ENCODE results near the gene RIPOR1.

RIPOR1 gene

GRCh38 chr16:67551091-67551490, 22.5 kb downstream of the RIPOR1 start:
- Histone ChIP-seq H3K79me2 (peaks cover 4% of the 10 kb centered on the region), H3K4me3 (ENCODE audit: low read depth, low read length) (no peak overlapping the region), H3K36me3 (ENCODE audit: control insufficient read depth, insufficient read depth, low read length) (no peaks in the 10 kb centered on the region), H3K27me3 (ENCODE audit: control insufficient read depth, insufficient read depth, low read length) (no peaks in the 10 kb centered on the region), H3K9me3 (ENCODE audit: control insufficient read depth, low read length) (no peaks in the 10 kb centered on the region), H2AFZ (no peak overlapping the region), H3K4me2 (ENCODE audit: low read length) (no peak overlapping the region), H3K9ac (no peak overlapping the region), H3K27ac (no peak overlapping the region), H3K4me1 (no peaks in the 10 kb centered on the region)
- TF ChIP-seq CTCF (IDR thresholded peaks at IDR 0.05): no peak

GRCh38 chr16:67551972-67552371, 23.3 kb downstream of the RIPOR1 start:
- H2AFZ ChIP-seq: no peak overlapping the region
- peaks cover 4% of the 10 kb centered on the region for H3K79me2 ChIP-seq
- H3K9ac ChIP-seq: no peak overlapping the region
- no peak overlapping the region for H3K4me3 ChIP-seq (ENCODE audit: low read depth, low read length)
- H3K9me3 ChIP-seq (ENCODE audit: control insufficient read depth, low read length): no peaks in the 10 kb centered on the region
- H3K27ac ChIP-seq: peak overlapping the region; percentile 1
- no peaks in the 10 kb centered on the region for H3K4me1 ChIP-seq
- no peaks in the 10 kb centered on the region for H3K36me3 ChIP-seq (ENCODE audit: control insufficient read depth, insufficient read depth, low read length)
- no peak for TF ChIP-seq CTCF (IDR thresholded peaks at IDR 0.05)
- H3K27me3 ChIP-seq (ENCODE audit: control insufficient read depth, insufficient read depth, low read length): no peaks in the 10 kb centered on the region
- no peak overlapping the region for H3K4me2 ChIP-seq (ENCODE audit: low read length)

- H3K27ac ChIP-seq: peak overlapping the region; percentile 1
- H3K79me2 ChIP-seq: peaks cover 4% of the 10 kb centered on the region
- no peak overlapping the region for H3K4me3 ChIP-seq (ENCODE audit: low read depth, low read length)
- H2AFZ ChIP-seq: no peak overlapping the region
- no peak overlapping the region for H3K4me2 ChIP-seq (ENCODE audit: low read length)
- H3K36me3 ChIP-seq (ENCODE audit: control insufficient read depth, insufficient read depth, low read length): no peaks in the 10 kb centered on the region
- H3K9me3 ChIP-seq (ENCODE audit: control insufficient read depth, low read length): no peaks in the 10 kb centered on the region
- no peak for TF ChIP-seq CTCF (IDR thresholded peaks at IDR 0.05)
- no peaks in the 10 kb centered on the region for H3K4me1 ChIP-seq
- H3K9ac ChIP-seq: no peak overlapping the region
- H3K27me3 ChIP-seq (ENCODE audit: control insufficient read depth, insufficient read depth, low read length): no peaks in the 10 kb centered on the region
Observed at GRCh38 chr16:67552476-67552875, 23.8 kb downstream of the RIPOR1 start.

DNA sequence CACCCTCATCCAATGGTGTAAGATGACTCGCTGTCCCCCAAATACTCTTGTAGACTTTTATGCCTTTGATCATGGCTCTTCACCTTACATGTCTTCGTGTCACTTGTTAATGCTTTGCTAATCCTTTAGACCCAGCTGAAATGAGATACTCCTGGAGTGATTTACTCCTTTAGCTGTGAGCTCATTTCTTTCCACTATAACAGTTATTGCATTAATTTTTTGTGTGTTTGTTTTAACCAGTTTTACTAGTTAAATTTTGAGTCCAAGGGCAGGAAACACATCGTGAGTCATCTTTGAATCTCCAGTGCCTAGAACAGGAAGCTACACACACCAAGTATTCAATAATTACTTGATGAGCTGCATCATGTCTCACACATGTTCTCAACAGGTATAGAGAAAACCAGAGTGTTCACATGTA, 27.2 kb downstream of the RIPOR1 start:
- Histone ChIP-seq H3K9me3 (ENCODE audit: control insufficient read depth, low read length) (no peaks in the 10 kb centered on the region), H3K79me2 (peaks cover 7% of the 10 kb centered on the region), H3K4me3 (ENCODE audit: low read depth, low read length) (no peak overlapping the region), H3K36me3 (ENCODE audit: control insufficient read depth, insufficient read depth, low read length) (no peaks in the 10 kb centered on the region), H3K4me2 (ENCODE audit: low read length) (no peak overlapping the region), H3K9ac (no peak overlapping the region), H2AFZ (no peak overlapping the region), H3K27ac (no peak overlapping the region), H3K4me1 (no peaks in the 10 kb centered on the region), H3K27me3 (ENCODE audit: control insufficient read depth, insufficient read depth, low read length) (no peaks in the 10 kb centered on the region)
- no peak for TF ChIP-seq CTCF (IDR thresholded peaks at IDR 0.05)

- TF ChIP-seq CTCF (IDR thresholded peaks at IDR 0.05): no peak
- no peak overlapping the region for H3K27ac ChIP-seq
- H3K9me3 ChIP-seq (ENCODE audit: control insufficient read depth, low read length): no peaks in the 10 kb centered on the region
- H3K4me3 ChIP-seq (ENCODE audit: low read depth, low read length): no peak overlapping the region
- H3K4me2 ChIP-seq (ENCODE audit: low read length): no peak overlapping the region
- H3K27me3 ChIP-seq (ENCODE audit: control insufficient read depth, insufficient read depth, low read length): no peaks in the 10 kb centered on the region
- H3K9ac ChIP-seq: no peak overlapping the region
- H3K36me3 ChIP-seq (ENCODE audit: control insufficient read depth, insufficient read depth, low read length): no peaks in the 10 kb centered on the region
- H3K4me1 ChIP-seq: peaks cover 4% of the 10 kb centered on the region
- H2AFZ ChIP-seq: no peak overlapping the region
- peaks cover 3% of the 10 kb centered on the region for H3K79me2 ChIP-seq
Observed at GRCh38 chr16:67558859-67559258, 30.2 kb downstream of the RIPOR1 start.

Measured in parathyroid adenoma (tissue), 2 donors.